OCI-LY7 (cell line): Measurements from ENCODE around the gene HHLA2.

Experiments
- CTCF ChIP-seq: fragments of 200-600 bp; sonication (generic); conservative IDR thresholded peaks from 2 replicates; pipeline ENCODE4 v1.5.1; 2014; ENCODE audit warnings: mild to moderate bottlenecking, antibody characterized with exemption, low read length, moderate library complexity, mixed read lengths
- EZH2phosphoT487 ChIP-seq: fragments of 200-600 bp; sonication (generic); IDR thresholded peaks from 2 replicates; pipeline ENCODE4 v1.6.1; 2018; ENCODE audit warnings: low read depth, borderline replicate concordance, mild to moderate bottlenecking, mixed run types, antibody characterized with exemption, low read length, moderate library complexity, mixed read lengths

DNA sequence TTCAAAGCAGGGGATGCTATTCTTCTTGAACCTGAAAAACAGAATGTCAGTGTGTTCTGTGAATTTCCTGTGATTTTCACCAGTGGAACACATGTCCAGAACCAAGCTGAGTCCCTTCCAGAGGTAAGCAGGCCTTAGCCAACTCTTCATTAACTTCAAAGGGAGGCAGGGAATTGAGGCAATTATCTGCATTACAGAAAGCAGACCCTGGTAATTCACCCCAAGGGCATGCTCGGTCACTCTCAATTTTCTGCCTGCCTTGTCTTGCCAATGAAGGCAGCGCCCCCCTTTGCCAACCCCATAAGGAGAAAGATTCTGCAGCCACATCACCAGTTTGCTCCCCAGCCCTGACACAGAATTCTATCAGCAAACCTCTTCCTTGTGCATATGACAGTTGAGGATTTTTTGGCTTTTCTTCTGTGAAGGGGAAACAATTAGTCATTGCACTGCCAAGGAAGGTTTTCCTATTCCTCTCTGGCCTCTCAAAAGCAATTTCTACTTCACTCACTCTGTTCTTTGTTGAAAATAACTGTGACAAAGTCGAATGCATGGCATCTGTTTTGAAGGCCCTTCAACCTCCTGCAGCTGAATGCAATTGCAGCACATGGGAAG, 85.3 kb downstream of the HHLA2 start:
- TF ChIP-seq CTCF = no peak
- TF ChIP-seq EZH2phosphoT487 = no peak
